Measurements from ENCODE around the gene ARHGEF33.

- no peak for TF ChIP-seq CTCF (IDR thresholded peaks at IDR 0.05)
- TF ChIP-seq POLR2A (IDR thresholded peaks at IDR 0.05; ENCODE audit: low read depth), result no peak
- no peak for TF ChIP-seq EP300 (IDR thresholded peaks at IDR 0.05)
- no peak for TF ChIP-seq POLR2AphosphoS5 (IDR thresholded peaks at IDR 0.05)
Measured at GRCh38 chr2:38973266-38973665, 83.6 kb downstream of the ARHGEF33 start.
